Erythroblast (primary cell): Measurements from ENCODE around the gene MYBPC3.

Experiments used
- GATA1 ChIP-seq: IDR thresholded peaks from 2 replicates; pipeline ENCODE4 v1.6.1; 2011; ENCODE audit warnings: low read depth, mild to moderate bottlenecking, control low read depth, low read length, moderate library complexity
- POLR2A ChIP-seq: IDR thresholded peaks from 2 replicates; pipeline ENCODE4 v1.6.1; 2011; ENCODE audit warnings: mild to moderate bottlenecking, low read length

DNA sequence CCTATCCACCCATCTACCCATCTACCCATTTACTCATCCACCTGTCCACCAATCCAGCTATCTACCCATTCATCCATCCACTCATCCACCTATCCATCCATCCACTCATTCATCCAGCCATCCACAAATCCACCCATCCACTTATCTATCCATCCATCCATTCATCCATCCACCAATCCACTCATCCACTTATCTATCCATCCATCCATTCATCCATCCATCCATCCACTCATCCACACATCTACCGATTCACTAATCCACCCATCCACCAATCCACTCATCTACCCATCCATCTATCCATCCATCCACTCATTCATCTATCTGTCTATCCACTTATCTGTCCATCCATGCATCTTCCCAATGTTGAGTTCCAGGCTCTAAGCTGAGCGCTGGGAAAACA, 27.6 kb upstream of the MYBPC3 start:
- TF ChIP-seq POLR2A (no peak), GATA1 (no peak)
